ENCODE data around the gene OR51S1.

OR51S1 gene

GRCh38 chr11:4830346-4830745, 18.7 kb downstream of the OR51S1 start:
- no peaks in the 10 kb centered on the region for H3K4me1 ChIP-seq (ENCODE audit: control insufficient read depth, low read depth, low read length)
- no peak overlapping the region for H3K27ac ChIP-seq (ENCODE audit: low read depth, low read length)
- H2BK15ac ChIP-seq (replicated peaks; ENCODE audit: low read depth) = no peak overlapping the region
- no peaks in the 10 kb centered on the region for H3K79me1 ChIP-seq (ENCODE audit: low read length)
- H3K23ac ChIP-seq (ENCODE audit: low read length) = no peak overlapping the region
- no peak overlapping the region for H3K56ac ChIP-seq (ENCODE audit: low read length)
- H2BK5ac ChIP-seq (ENCODE audit: low read length) = no peak overlapping the region
- WGBS (ENCODE audit: extremely low coverage, insufficient coverage, low lambda C conversion rate) = no CpG with 5 or more reads among the region's 1 CpG
- no peaks in the 10 kb centered on the region for H3K79me2 ChIP-seq (ENCODE audit: control insufficient read depth, insufficient read depth, low read length)
- no peaks in the 10 kb centered on the region for H3K36me3 ChIP-seq (ENCODE audit: control insufficient read depth, insufficient read depth, low read length)
- H4K5ac ChIP-seq (ENCODE audit: low read length) = no peak overlapping the region
- no peak overlapping the region for H4K8ac ChIP-seq (ENCODE audit: low read depth, low read length)
- H2BK120ac ChIP-seq (ENCODE audit: low read depth, low read length) = no peak overlapping the region
- H3K27me3 ChIP-seq (ENCODE audit: insufficient read depth, low read length, poor library complexity) = no peaks in the 10 kb centered on the region
- H3K9ac ChIP-seq (ENCODE audit: low read length) = no peak overlapping the region
- no peak overlapping the region for H2AK5ac ChIP-seq (ENCODE audit: low read length)
- DNase-seq = no peak
- no peak overlapping the region for H3K4me2 ChIP-seq (ENCODE audit: low read length)
- H3K18ac ChIP-seq (ENCODE audit: low read length) = no peak overlapping the region
- no peak overlapping the region for H3K4me3 ChIP-seq (ENCODE audit: low read length)
- no peak overlapping the region for H3K4ac ChIP-seq (ENCODE audit: low read depth, low read length)

- peak; percentile 23 for DNase-seq
- Histone ChIP-seq H4K5ac (ENCODE audit: low read length) (no peak overlapping the region), H3K4me2 (ENCODE audit: low read length) (no peak overlapping the region), H3K27ac (ENCODE audit: low read depth, low read length) (no peak overlapping the region), H3K56ac (ENCODE audit: low read length) (no peak overlapping the region), H3K23ac (ENCODE audit: low read length) (no peak overlapping the region), H2AK5ac (ENCODE audit: low read length) (no peak overlapping the region), H3K9ac (ENCODE audit: low read length) (no peak overlapping the region), H3K79me2 (ENCODE audit: control insufficient read depth, insufficient read depth, low read length) (no peaks in the 10 kb centered on the region), H2BK120ac (ENCODE audit: low read depth, low read length) (no peak overlapping the region), H2BK5ac (ENCODE audit: low read length) (no peak overlapping the region), H3K4me1 (ENCODE audit: control insufficient read depth, low read depth, low read length) (no peaks in the 10 kb centered on the region), H3K4ac (ENCODE audit: low read depth, low read length) (no peak overlapping the region), H3K79me1 (ENCODE audit: low read length) (no peaks in the 10 kb centered on the region), H3K4me3 (ENCODE audit: low read length) (no peak overlapping the region), H3K27me3 (ENCODE audit: insufficient read depth, low read length, poor library complexity) (no peaks in the 10 kb centered on the region), H3K36me3 (ENCODE audit: control insufficient read depth, insufficient read depth, low read length) (no peaks in the 10 kb centered on the region), H2BK15ac (replicated peaks; ENCODE audit: low read depth) (no peak overlapping the region), H3K18ac (ENCODE audit: low read length) (no peak overlapping the region), H4K8ac (ENCODE audit: low read depth, low read length) (no peak overlapping the region)
Measured at GRCh38 chr11:4826425-4826824, 22.6 kb downstream of the OR51S1 start.

GRCh38 chr11:4825132-4825531, 23.9 kb downstream of the OR51S1 start:
- Histone ChIP-seq H3K36me3 (ENCODE audit: control insufficient read depth, insufficient read depth, low read length) (no peaks in the 10 kb centered on the region), H3K23ac (ENCODE audit: low read length) (no peak overlapping the region), H3K56ac (ENCODE audit: low read length) (no peak overlapping the region), H3K9ac (ENCODE audit: low read length) (no peak overlapping the region), H2BK120ac (ENCODE audit: low read depth, low read length) (no peak overlapping the region), H3K79me1 (ENCODE audit: low read length) (no peaks in the 10 kb centered on the region), H3K27me3 (ENCODE audit: insufficient read depth, low read length, poor library complexity) (no peaks in the 10 kb centered on the region), H2AK5ac (ENCODE audit: low read length) (no peak overlapping the region), H3K4me1 (ENCODE audit: control insufficient read depth, low read depth, low read length) (no peaks in the 10 kb centered on the region), H3K4ac (ENCODE audit: low read depth, low read length) (no peak overlapping the region), H3K79me2 (ENCODE audit: control insufficient read depth, insufficient read depth, low read length) (no peaks in the 10 kb centered on the region), H4K8ac (ENCODE audit: low read depth, low read length) (no peak overlapping the region), H3K4me3 (ENCODE audit: low read length) (no peak overlapping the region), H3K27ac (ENCODE audit: low read depth, low read length) (no peak overlapping the region), H4K5ac (ENCODE audit: low read length) (no peak overlapping the region), H2BK15ac (replicated peaks; ENCODE audit: low read depth) (no peak overlapping the region), H2BK5ac (ENCODE audit: low read length) (no peak overlapping the region), H3K4me2 (ENCODE audit: low read length) (no peak overlapping the region), H3K18ac (ENCODE audit: low read length) (no peak overlapping the region)
- no peak for DNase-seq

- Histone ChIP-seq H3K27ac (ENCODE audit: low read depth, low read length) (no peak within 1 kb of the TSS), H2AK5ac (ENCODE audit: low read length) (no peak within 1 kb of the TSS), H3K23ac (ENCODE audit: low read length) (no peak within 1 kb of the TSS), H3K56ac (ENCODE audit: low read length) (no peak within 1 kb of the TSS), H3K18ac (ENCODE audit: low read length) (no peak within 1 kb of the TSS), H3K4me3 (ENCODE audit: low read length) (no peak within 1 kb of the TSS), H3K4ac (ENCODE audit: low read depth, low read length) (no peak within 1 kb of the TSS), H2BK120ac (ENCODE audit: low read depth, low read length) (no peak within 1 kb of the TSS), H3K4me2 (ENCODE audit: low read length) (no peak within 1 kb of the TSS), H3K79me2 (ENCODE audit: control insufficient read depth, insufficient read depth, low read length) (no peaks in the 10 kb centered on the region), H2BK15ac (replicated peaks; ENCODE audit: low read depth) (no peak within 1 kb of the TSS), H3K36me3 (ENCODE audit: control insufficient read depth, insufficient read depth, low read length) (no peaks in the 10 kb centered on the region), H4K8ac (ENCODE audit: low read depth, low read length) (no peak within 1 kb of the TSS), H3K4me1 (ENCODE audit: control insufficient read depth, low read depth, low read length) (no peaks in the 10 kb centered on the region), H3K27me3 (ENCODE audit: insufficient read depth, low read length, poor library complexity) (no peaks in the 10 kb centered on the region), H4K5ac (ENCODE audit: low read length) (no peak within 1 kb of the TSS), H3K79me1 (ENCODE audit: low read length) (no peaks in the 10 kb centered on the region), H2BK5ac (ENCODE audit: low read length) (no peak within 1 kb of the TSS), H3K9ac (ENCODE audit: low read length) (no peak within 1 kb of the TSS)
- DNase-seq = no peak
- no CpG with 5 or more reads among the region's 1 CpG for WGBS (ENCODE audit: extremely low coverage, insufficient coverage, low lambda C conversion rate)
Measured at GRCh38 chr11:4821021-4821420, 28.0 kb downstream of the OR51S1 start, which contains the start of gene OR51F2. OR51F2 (plus strand) TSS chr11:4821321; CDS start chr11:4821422, 101 bp downstream.

- WGBS (ENCODE audit: extremely low coverage, insufficient coverage, low lambda C conversion rate) = no CpG with 5 or more reads among the region's 2 CpGs
- Histone ChIP-seq H3K4me1 (ENCODE audit: control insufficient read depth, low read depth, low read length) (no peaks in the 10 kb centered on the region), H3K27ac (ENCODE audit: low read depth, low read length) (no peak overlapping the region)
Measured at GRCh38 chr11:4809246-4809645, 39.8 kb downstream of the OR51S1 start.

GRCh38 chr11:4808476-4808875, 40.5 kb downstream of the OR51S1 start:
- no peak overlapping the region for H3K56ac ChIP-seq (ENCODE audit: low read length)
- H3K9ac ChIP-seq (ENCODE audit: low read length) = no peak overlapping the region
- H3K18ac ChIP-seq (ENCODE audit: low read length) = no peak overlapping the region
- H3K23ac ChIP-seq (ENCODE audit: low read length) = no peak overlapping the region
- no peaks in the 10 kb centered on the region for H3K4me1 ChIP-seq (ENCODE audit: control insufficient read depth, low read depth, low read length)
- no peak overlapping the region for H4K5ac ChIP-seq (ENCODE audit: low read length)
- H2AK5ac ChIP-seq (ENCODE audit: low read length) = no peak overlapping the region
- DNase-seq = no peak
- no peaks in the 10 kb centered on the region for H3K36me3 ChIP-seq (ENCODE audit: control insufficient read depth, insufficient read depth, low read length)
- no peak overlapping the region for H2BK120ac ChIP-seq (ENCODE audit: low read depth, low read length)
- no peak overlapping the region for H2BK15ac ChIP-seq (replicated peaks; ENCODE audit: low read depth)
- H3K79me1 ChIP-seq (ENCODE audit: low read length) = no peaks in the 10 kb centered on the region
- no peaks in the 10 kb centered on the region for H3K79me2 ChIP-seq (ENCODE audit: control insufficient read depth, insufficient read depth, low read length)
- no peak overlapping the region for H2BK5ac ChIP-seq (ENCODE audit: low read length)
- H3K27ac ChIP-seq (ENCODE audit: low read depth, low read length) = no peak overlapping the region
- H3K4ac ChIP-seq (ENCODE audit: low read depth, low read length) = no peak overlapping the region
- H3K4me2 ChIP-seq (ENCODE audit: low read length) = no peak overlapping the region
- no peak overlapping the region for H3K4me3 ChIP-seq (ENCODE audit: low read length)
- WGBS (ENCODE audit: extremely low coverage, insufficient coverage, low lambda C conversion rate) = no CpG with 5 or more reads among the region's 1 CpG
- H3K27me3 ChIP-seq (ENCODE audit: insufficient read depth, low read length, poor library complexity) = no peaks in the 10 kb centered on the region
- H4K8ac ChIP-seq (ENCODE audit: low read depth, low read length) = no peak overlapping the region

More at GRCh38 chr11:4809246-4809645, 39.8 kb downstream of the OR51S1 start:
- Histone ChIP-seq H4K5ac (ENCODE audit: low read length) (no peak overlapping the region), H3K4me2 (ENCODE audit: low read length) (no peak overlapping the region), H2BK5ac (ENCODE audit: low read length) (no peak overlapping the region), H3K18ac (ENCODE audit: low read length) (no peak overlapping the region), H2BK15ac (replicated peaks; ENCODE audit: low read depth) (no peak overlapping the region), H3K4me3 (ENCODE audit: low read length) (no peak overlapping the region), H3K27me3 (ENCODE audit: insufficient read depth, low read length, poor library complexity) (no peaks in the 10 kb centered on the region), H3K79me2 (ENCODE audit: control insufficient read depth, insufficient read depth, low read length) (no peaks in the 10 kb centered on the region), H3K56ac (ENCODE audit: low read length) (no peak overlapping the region), H2BK120ac (ENCODE audit: low read depth, low read length) (no peak overlapping the region), H3K9ac (ENCODE audit: low read length) (no peak overlapping the region), H3K36me3 (ENCODE audit: control insufficient read depth, insufficient read depth, low read length) (no peaks in the 10 kb centered on the region), H3K23ac (ENCODE audit: low read length) (no peak overlapping the region), H2AK5ac (ENCODE audit: low read length) (no peak overlapping the region), H4K8ac (ENCODE audit: low read depth, low read length) (no peak overlapping the region), H3K79me1 (ENCODE audit: low read length) (no peaks in the 10 kb centered on the region), H3K4ac (ENCODE audit: low read depth, low read length) (no peak overlapping the region)
- no peak for DNase-seq
